Sigmoid colon (tissue), 7 donors: ENCODE data around the gene HSPG2. TPM values are rescaled to one million over a fixed set of nuclear protein-coding genes. Genes with fewer than 3 reads are reported as not detected.

Experiments
- DNase-seq: peaks from one replicate; pipeline ENCODE4 v3.0.0-alpha.2; 2019
- H3K27ac ChIP-seq, 4 donors: fragments of 200-600 bp; sonication (generic); one replicate each; pipeline ENCODE4 v1.5.1; 2016 to 2019; ENCODE audit warnings: mild to moderate bottlenecking in 1 of 4
- H3K27me3 ChIP-seq, 3 donors: fragments of 200-600 bp; sonication (generic); one replicate each; pipeline ENCODE4 v1.5.1; 2019; ENCODE audit warnings: mild to moderate bottlenecking in 1 of 3
- H3K36me3 ChIP-seq, 4 donors: fragments of 200-600 bp; sonication (generic); one replicate each; pipeline ENCODE4 v1.5.1; 2016 to 2019
- H3K4me1 ChIP-seq, 4 donors: fragments of 200-600 bp; sonication (generic); one replicate each; pipeline ENCODE4 v1.5.1; 2017 to 2019
- H3K4me3 ChIP-seq, 4 donors: fragments of 200-600 bp; sonication (generic); one replicate each; pipeline ENCODE4 v1.5.1; 2017 to 2019; ENCODE audit warnings: mild to moderate bottlenecking in 2 of 4, moderate library complexity in 1 of 4
- H3K9me3 ChIP-seq, 4 donors: fragments of 200-600 bp in 3 of 4; sonication (generic) in 3 of 4; one replicate each; pipeline versions ENCODE4 v1.5.1 to v1.6.1; 2013 to 2019
- CTCF ChIP-seq, 4 experiments: fragments of 450-650 bp in 3 of 4; fragments of 200-600 bp in 1 of 4; IDR thresholded peaks; one replicate each; pipeline ENCODE4 v1.5.1; 2016 to 2019; ENCODE audit warnings: antibody characterized with exemption in 4 of 4, mild to moderate bottlenecking in 3 of 4, moderate library complexity in 2 of 4
- EP300 ChIP-seq, 4 donors: sonication (generic); formaldehyde crosslinking; IDR thresholded peaks; one replicate each; pipeline ENCODE4 v1.6.1; 2017; ENCODE audit warnings: antibody characterized with exemption in 4 of 4
- POLR2A ChIP-seq, 2 donors: fragments of 450-650 bp; IDR thresholded peaks; one replicate each; pipeline ENCODE4 v1.6.1; 2016; ENCODE audit warnings: antibody characterized with exemption in 2 of 2, mild to moderate bottlenecking in 2 of 2, moderate library complexity in 2 of 2
- POLR2AphosphoS5 ChIP-seq, 4 donors: sonication (generic); formaldehyde crosslinking; IDR thresholded peaks; one replicate each; pipeline ENCODE4 v1.6.1; 2017; ENCODE audit warnings: antibody characterized with exemption in 4 of 4
- WGBS, 2 donors: extraction: QIAGEN DNeasy Blood & Tissue Kit; methylation state at CpG; one replicate each; pipeline ENCODE4 v1.1.7; 2013; 5-methylcytosine and 5-hydroxymethylcytosine counted together
- intact Hi-C: fragments of 100-400 bp; cut with DNase I; formaldehyde crosslinking; loops from one replicate; pipeline ENCODE4 v1.15.1; 2023
- polyA plus RNA-seq, 3 donors: library from polyadenylated mRNA; stranded (reverse); fragments of 200-250 nt; gene quantifications; one replicate each; pipeline ENCODE4 v1.2.3, GENCODE V29; 2013
- total RNA-seq, 4 donors: library from RNA; depleted of rRNA; stranded (reverse); fragments of >200 nt; gene quantifications; one replicate each; pipeline ENCODE4 v1.1.0, GENCODE V29; 2016
- donor health status: healthy with polysubstance abuse.
- donor health status: Bipolar disorder and iron deficiency.
- donor health status: healthy.

HSPG2 gene
- total and polyA plus RNA-seq, 7 donors = 6.0 to 761 (median 104) TPM

- intact Hi-C loops = loop anchor here (5.0 to 10.0 kb wide), 2 partner anchors 79 to 96 kb away; no protein-coding TSS in a partner anchor
- Histone ChIP-seq H3K27ac (peak overlapping the region; percentile 45 to 88 (median 70)), H3K36me3 (peaks cover 10 to 84% (median 55%) of the 10 kb centered on the region in 4 donors), H3K9me3 (no peaks in the 10 kb centered on the region), H3K4me1 (peaks cover 0 to 55% (median 21%) of the 10 kb centered on the region in 4 donors), H3K27me3 (no peaks in the 10 kb centered on the region), H3K4me3 (no peak overlapping the region)
- DNase-seq = no peak
- WGBS, 2 donors = 52 to 70% methylated on average over 11 of the region's 11 CpGs
- TF ChIP-seq POLR2A (IDR thresholded peaks at IDR 0.05) (no peak), POLR2AphosphoS5 (IDR thresholded peaks at IDR 0.05) (no peak), EP300 (IDR thresholded peaks at IDR 0.05) (no peak), CTCF (IDR thresholded peaks at IDR 0.05) (no peak)
Measured at GRCh38 chr1:21865943-21866706, 71.0 kb downstream of the HSPG2 start.

GRCh38 chr1:21865609-21865942 is 71.5 kb downstream of the HSPG2 start:
- WGBS, 2 donors = 84 to 94% methylated on average over 7 of the region's 7 CpGs
- Histone ChIP-seq H3K4me1 (peaks cover 0 to 51% (median 16%) of the 10 kb centered on the region in 4 donors), H3K4me3 (no peak overlapping the region), H3K9me3 (no peaks in the 10 kb centered on the region), H3K27ac (peak overlapping the region; percentile 45 to 88 (median 70)), H3K27me3 (no peaks in the 10 kb centered on the region), H3K36me3 (peaks cover 16 to 84% (median 59%) of the 10 kb centered on the region in 4 donors)
- intact Hi-C loops = loop anchor here (5.0 to 10.0 kb wide), 2 partner anchors 79 to 97 kb away; no protein-coding TSS in a partner anchor
- TF ChIP-seq POLR2AphosphoS5 (IDR thresholded peaks at IDR 0.05) (no peak), CTCF (IDR thresholded peaks at IDR 0.05) (no peak), POLR2A (IDR thresholded peaks at IDR 0.05) (no peak), EP300 (IDR thresholded peaks at IDR 0.05) (no peak)
- DNase-seq = no peak

- WGBS, 2 donors = 95 to 96% methylated on average over 27 of the region's 27 CpGs
- intact Hi-C loops = loop anchor here (5.0 to 10.0 kb wide), 2 partner anchors 80 to 98 kb away; no protein-coding TSS in a partner anchor
- H3K27ac ChIP-seq = peak overlapping the region in 3 of 4 donors; percentile 74 to 88 (median 84)
- H3K27me3 ChIP-seq = no peaks in the 10 kb centered on the region
- H3K9me3 ChIP-seq = no peaks in the 10 kb centered on the region
- TF ChIP-seq EP300 (IDR thresholded peaks at IDR 0.05) (no peak), CTCF (IDR thresholded peaks at IDR 0.05) (no peak), POLR2AphosphoS5 (IDR thresholded peaks at IDR 0.05) (no peak), POLR2A (IDR thresholded peaks at IDR 0.05) (no peak)
- peaks cover 0 to 42% (median 8%) of the 10 kb centered on the region in 4 donors for H3K4me1 ChIP-seq
- peaks cover 23 to 87% (median 65%) of the 10 kb centered on the region in 4 donors for H3K36me3 ChIP-seq
- no peak overlapping the region for H3K4me3 ChIP-seq
- no peak for DNase-seq
Measured at GRCh38 chr1:21864730-21865129, 72.4 kb downstream of the HSPG2 start.

DNA sequence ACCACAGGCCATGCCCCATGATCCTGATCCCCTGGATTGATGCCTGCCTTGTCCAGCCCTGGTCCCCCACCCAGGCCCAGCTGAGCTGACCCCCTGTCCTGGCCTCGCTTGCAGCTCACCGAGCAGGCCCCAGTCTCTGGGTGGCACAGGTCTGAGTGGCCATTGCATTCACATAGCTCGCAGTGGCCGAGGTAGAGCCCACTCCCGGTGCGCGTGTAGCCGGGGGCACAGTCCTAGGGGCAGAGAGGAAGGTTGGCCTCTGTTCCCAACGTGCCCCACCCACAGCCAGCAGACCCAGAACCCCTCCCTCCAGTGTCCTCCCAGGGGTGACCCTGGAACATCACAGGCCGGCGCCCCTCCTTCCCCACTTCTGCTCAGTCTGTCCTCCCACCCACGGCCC is 73.1 kb downstream of the HSPG2 start:
- H3K9me3 ChIP-seq = no peaks in the 10 kb centered on the region
- no peaks in the 10 kb centered on the region for H3K27me3 ChIP-seq
- intact Hi-C loops = loop anchor here (10.0 kb wide), 1 partner anchor 81 kb away; no protein-coding TSS in a partner anchor
- no peak overlapping the region for H3K4me3 ChIP-seq
- no peak for DNase-seq
- peak overlapping the region; percentile 32 to 88 (median 79) for H3K27ac ChIP-seq
- 92% methylated on average over 12 of the region's 12 CpGs for WGBS, 2 donors
- TF ChIP-seq EP300 (IDR thresholded peaks at IDR 0.05) (no peak), POLR2AphosphoS5 (IDR thresholded peaks at IDR 0.05) (no peak), POLR2A (IDR thresholded peaks at IDR 0.05) (no peak), CTCF (IDR thresholded peaks at IDR 0.05) (no peak)
- H3K4me1 ChIP-seq = peaks cover 0 to 36% (median 6%) of the 10 kb centered on the region in 4 donors
- H3K36me3 ChIP-seq = peaks cover 29 to 92% (median 70%) of the 10 kb centered on the region in 4 donors
